GM19397 (cell line): ENCODE results near the gene GDPGP1.

Experiments
- ATAC-seq: cut with Tn5 transposase; IDR thresholded peaks from one replicate; pipeline ENCODE4 v1.9.1; 2021; ENCODE audit warnings: mild to moderate bottlenecking, moderate library complexity; ENCODE audit not compliant: unreplicated experiment

GDPGP1 gene

DNA sequence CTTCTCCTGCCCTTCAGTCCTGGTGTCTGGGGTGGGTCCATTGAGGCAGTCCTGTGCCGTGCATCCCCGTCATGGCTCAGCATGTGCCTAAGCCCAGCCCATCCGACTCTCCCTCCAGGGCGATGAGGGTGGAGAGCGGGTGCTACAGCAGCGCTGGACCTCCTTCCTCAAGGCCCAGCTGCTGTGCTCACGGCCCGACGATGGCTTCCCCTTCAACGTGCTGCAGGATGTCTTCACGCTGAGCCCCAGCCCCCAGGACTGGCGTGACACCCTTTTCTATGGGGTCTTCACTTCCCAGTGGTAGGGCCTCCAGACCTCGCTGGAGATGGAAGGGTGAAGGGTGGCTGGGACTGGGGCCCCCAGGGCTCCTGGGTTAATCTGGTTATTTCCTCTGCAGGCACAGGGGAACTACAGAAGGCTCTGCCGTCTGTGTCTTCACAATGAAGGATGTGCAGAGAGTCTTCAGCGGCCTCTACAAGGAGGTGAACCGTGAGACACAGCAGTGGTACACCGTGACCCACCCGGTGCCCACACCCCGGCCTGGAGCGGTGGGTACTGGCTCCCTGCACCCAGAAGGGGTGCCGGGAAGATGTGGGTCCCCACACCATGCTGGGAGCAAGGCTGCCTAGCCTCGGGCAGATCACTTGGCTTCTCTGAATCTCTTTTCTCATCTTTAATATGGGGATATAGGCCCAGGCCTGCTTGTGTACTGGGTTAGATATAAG, 10.4 kb upstream of the GDPGP1 start:
- ATAC-seq: no peak

DNA sequence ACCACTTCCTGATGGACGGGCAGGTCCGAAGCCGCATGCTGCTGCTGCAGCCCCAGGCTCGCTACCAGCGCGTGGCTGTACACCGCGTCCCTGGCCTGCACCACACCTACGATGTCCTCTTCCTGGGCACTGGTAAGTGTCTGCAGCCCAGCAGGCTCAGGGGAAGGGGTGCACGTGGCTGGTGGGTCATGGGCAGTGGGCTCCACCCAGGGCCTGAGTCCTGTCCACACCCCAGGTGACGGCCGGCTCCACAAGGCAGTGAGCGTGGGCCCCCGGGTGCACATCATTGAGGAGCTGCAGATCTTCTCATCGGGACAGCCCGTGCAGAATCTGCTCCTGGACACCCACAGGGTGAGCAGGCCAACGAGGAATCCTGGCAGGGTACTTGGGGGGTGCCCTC, 9.0 kb upstream of the GDPGP1 start:
- ATAC-seq: no peak

DNA sequence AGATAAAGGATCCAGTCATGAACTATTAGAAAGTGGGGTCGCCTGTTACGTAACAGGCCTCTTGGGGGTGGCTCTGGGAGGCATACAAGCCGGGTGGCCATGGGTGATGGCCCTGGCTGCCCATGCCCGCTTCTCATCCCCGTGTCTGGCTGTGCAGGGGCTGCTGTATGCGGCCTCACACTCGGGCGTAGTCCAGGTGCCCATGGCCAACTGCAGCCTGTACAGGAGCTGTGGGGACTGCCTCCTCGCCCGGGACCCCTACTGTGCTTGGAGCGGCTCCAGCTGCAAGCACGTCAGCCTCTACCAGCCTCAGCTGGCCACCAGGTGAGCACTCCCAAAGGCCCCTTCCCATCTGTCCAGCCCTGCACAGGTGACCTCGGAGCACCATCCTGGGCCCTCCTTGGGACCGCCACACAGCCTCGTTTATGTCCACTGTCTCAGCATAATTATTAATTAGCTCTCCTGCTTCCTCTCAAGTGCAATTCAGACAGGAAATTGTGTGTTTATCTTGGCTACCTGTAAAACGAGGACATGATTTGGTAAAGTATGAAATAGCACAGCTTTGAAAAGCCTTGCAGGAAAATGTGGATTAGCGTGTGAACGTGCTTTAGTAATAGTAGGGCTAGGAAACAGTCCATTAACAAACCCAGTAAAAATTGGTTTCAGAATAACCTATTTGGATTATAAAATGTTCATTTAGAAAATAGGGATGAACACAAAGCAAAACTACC, 8.3 kb upstream of the GDPGP1 start:
- no peak for ATAC-seq

DNA sequence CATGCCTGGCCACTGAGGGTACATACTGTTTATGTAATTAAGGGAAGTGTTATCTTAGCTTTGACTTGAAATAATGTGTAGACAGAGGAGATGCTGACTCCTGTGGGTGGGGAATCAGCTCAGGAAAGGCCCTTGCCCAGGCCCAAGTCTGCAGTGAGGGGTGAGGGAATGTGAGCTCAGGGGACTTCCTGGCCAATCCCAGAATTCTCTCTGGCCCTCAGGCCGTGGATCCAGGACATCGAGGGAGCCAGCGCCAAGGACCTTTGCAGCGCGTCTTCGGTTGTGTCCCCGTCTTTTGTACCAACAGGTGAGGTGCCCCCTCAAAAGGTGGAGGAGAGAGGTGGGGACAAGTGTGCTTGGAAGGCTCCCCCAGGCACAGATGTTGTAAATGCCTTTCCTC, 6.7 kb upstream of the GDPGP1 start:
- ATAC-seq: no peak

DNA sequence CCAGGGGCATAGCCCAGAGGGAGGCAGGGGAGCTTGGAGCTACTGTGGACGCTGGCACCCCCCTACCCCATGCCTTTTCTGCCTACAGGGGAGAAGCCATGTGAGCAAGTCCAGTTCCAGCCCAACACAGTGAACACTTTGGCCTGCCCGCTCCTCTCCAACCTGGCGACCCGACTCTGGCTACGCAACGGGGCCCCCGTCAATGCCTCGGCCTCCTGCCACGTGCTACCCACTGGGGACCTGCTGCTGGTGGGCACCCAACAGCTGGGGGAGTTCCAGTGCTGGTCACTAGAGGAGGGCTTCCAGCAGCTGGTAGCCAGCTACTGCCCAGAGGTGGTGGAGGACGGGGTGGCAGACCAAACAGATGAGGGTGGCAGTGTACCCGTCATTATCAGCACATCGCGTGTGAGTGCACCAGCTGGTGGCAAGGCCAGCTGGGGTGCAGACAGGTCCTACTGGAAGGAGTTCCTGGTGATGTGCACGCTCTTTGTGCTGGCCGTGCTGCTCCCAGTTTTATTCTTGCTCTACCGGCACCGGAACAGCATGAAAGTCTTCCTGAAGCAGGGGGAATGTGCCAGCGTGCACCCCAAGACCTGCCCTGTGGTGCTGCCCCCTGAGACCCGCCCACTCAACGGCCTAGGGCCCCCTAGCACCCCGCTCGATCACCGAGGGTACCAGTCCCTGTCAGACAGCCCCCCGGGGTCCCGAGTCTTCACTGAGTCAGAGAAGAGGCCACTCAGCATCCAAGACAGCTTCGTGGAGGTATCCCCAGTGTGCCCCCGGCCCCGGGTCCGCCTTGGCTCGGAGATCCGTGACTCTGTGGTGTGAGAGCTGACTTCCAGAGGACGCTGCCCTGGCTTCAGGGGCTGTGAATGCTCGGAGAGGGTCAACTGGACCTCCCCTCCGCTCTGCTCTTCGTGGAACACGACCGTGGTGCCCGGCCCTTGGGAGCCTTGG, 5.9 kb upstream of the GDPGP1 start:
- no peak for ATAC-seq

DNA sequence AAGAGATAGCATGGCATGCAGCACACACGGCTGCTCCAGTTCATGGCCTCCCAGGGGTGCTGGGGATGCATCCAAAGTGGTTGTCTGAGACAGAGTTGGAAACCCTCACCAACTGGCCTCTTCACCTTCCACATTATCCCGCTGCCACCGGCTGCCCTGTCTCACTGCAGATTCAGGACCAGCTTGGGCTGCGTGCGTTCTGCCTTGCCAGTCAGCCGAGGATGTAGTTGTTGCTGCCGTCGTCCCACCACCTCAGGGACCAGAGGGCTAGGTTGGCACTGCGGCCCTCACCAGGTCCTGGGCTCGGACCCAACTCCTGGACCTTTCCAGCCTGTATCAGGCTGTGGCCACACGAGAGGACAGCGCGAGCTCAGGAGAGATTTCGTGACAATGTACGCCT, 5.0 kb upstream of the GDPGP1 start:
- no peak for ATAC-seq

DNA sequence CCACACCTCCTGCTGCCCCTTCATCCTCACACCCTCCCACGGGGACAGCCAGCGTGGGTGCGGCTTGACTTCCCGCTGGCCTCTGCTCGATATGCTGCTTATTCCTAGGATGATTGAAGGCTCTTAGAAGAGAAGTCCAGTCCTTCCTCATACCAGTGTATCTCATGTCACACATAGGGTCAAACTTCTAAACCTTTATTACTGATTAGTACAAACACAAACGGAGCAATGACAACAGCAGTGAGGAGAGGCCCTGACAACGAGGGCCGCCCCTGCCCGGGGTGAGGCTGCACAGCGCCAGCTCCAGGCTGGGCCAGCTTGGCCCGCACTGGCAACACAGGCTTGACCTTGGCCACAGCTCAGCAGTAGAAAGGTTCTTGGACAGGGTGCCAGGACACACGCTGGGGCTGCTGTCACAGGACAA, 3.9 kb upstream of the GDPGP1 start:
- no peak for ATAC-seq

DNA sequence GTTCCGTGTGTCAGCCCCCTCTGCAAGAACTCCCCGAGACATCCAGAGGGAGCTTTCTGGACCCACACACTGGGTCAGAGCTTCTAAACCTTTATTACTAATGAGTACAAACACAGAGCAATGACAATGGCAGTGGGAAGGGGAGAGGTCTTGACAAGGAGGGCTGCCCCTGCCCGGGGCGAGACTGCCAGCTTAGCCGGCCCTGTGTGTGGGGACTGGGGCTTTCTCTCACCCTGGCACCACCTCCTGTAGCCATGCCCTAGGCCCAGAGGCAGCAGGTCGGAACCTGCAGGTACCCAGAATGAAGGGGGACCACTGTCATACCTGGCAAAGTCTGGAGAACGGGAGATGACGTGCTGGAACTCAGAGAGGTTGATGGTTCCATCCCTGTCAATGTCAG, 3.4 kb upstream of the GDPGP1 start:
- no peak for ATAC-seq

DNA sequence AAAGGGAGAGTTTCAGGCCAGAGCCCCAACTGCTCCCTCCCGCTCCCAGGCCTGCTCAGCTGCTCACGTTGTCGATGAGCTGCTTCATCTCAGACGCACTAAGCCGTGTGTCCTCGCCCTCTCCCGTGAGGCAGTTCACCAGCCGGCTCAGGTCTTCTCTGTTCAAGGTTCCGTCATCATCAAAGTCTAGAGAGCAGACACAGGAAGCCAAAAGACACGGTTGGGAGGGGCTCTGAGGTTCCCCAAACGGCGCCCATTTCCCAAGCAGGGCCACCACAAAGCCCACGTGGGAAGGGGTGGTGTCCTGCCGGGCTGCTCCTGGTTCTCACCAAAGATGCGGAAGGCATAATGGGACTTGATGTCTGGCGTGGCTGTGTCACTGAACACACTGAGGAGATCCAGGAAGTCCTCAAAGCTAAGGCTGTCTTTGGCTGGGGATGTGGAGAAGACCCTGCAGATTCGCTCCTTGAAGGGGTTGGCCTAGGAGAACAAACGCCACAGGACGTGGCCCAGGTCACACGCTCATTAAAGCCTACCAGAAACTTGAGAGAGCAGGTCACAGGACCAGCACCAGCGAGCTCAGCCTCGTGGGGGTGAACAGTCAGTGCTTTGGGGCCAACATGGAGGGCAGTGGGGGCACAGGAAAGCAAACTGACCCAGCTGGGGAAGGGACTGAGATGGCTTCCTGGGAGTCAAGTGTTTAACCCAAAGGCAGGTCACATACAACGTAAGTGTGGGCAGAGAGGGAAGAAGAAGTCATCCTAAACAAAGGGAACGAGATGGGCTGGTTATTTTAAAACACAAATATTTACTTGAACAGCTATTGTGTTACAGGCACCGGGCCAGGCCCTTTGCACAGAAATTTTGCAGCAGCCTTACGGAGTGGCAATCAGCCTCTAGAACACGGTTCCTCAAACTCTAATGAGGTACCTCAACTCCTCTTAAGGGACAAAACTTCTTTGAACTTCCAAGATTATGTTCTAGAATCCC, 2.7 kb upstream of the GDPGP1 start:
- no peak for ATAC-seq

DNA sequence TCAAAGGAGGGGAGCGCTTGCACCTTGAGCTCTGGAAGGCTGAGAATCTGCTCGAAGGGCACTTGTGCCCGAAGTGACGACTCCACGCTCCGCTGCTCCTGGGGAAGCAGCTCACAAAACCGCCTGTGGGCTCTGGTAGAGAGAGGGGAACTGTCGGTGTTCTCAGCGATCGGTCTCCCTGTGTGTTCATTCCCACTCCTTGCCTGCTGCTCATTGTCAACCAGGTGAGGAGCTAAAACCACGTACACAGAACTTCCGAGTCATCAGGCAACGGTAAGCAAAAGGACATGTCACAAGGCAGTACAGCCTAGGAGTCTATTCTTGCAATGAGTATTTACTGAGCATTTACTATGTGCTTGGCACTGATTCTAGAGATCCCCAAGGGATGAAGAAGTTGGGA, 1.8 kb upstream of the GDPGP1 start:
- no peak for ATAC-seq

DNA sequence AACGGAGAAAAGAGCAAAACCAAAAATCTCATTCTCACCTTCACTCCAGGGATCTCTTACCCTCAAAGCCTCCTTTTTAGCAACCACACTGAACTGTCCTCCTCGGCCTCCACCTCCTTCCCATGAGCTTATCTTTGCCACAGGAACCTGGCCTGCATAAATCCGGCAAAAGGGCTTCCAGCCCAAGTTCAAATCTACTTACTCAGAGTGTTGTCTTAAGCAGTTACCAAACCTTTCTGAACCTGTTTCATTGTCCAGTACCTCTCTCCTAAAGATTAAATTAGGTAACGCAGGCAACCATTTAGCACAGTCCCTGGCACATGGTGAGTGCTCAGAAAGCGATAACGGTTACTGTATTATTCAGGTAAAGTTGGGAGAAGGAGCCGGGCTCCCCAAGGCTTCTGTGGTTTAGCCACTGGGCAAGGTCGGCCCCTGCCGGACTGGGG, 1.0 kb upstream of the GDPGP1 start:
- ATAC-seq: no peak

DNA sequence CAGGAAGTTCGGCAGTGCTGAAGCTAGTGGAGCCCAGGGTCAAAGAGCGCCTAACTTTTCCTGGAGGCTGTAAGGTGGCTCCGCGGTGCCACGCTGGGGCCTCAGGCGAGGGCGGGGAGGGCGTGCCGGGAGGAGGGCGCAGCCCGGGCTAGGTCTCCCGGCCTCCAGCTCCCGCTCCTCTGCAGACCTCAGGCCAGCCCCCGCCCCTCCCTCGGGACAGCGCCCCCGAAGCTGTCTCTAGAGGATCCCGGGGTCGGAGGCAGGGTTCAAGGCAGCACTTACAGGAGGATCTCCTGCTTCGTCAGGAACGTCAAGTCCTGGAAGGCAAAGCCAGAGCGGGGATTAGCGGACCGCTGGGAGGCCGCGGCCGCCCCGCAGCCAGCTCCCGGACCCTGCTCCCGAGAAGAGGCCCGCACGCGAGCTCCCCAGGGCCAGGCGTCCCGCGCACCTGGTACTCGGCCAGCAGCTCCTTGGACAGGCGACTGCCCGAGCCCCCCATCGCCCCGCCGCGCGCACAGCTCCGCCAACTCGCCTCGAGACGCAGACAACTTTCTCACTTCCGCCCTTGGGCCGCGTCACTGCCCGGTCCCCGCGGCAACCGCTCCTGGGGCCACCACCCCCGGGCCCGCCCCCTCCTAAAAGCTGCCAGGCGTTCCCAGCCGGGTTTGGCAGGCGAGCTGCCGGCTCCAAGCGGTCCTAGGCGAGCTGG, 468 bp upstream of the GDPGP1 start, which contains the start of gene CIB1:
Gene CIB1 (minus strand): TSS at position 555 of the 709 bp plus-strand sequence. CDS start 56 bp downstream, at position 499.
- ATAC-seq: peak; percentile 89

DNA sequence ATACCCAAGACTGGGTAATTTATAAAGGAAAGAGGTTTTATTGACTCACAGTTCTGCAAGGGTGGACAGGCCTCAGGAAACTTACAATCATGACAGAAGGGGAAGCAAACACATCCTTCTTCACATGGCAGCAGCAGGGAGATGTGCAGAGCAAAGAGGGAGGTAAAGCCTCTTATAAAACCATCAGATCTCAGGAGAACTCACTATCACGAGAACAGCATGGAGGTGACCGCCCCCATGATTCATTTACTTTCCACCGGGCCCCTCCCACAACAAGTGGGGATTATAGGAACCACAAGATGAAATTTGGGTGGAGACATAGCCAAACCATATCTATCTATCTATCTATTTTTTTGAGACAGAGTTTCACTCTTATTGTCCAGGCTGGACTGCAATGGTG, 5.4 kb downstream of the GDPGP1 start:
- no peak for ATAC-seq

DNA sequence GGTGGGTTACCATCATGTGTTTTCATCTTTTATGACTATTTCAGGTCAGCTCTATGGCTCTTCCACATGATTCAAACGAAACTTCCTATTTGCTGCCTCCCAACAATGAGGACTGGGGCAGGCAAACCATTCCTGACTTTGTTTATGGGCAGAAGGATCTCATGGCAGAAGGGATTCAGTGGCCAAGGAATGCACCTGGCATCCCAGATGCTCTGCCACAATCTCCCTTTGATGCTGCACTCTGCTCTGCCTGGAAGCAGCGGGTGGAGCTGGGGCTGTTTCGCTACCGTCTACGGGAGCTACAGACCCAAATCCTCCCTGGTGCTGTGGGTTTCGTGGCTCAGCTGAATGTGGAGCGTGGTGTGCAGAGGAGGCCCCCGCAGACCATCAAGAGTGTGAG, 6.8 kb downstream of the GDPGP1 start:
- ATAC-seq: no peak

DNA sequence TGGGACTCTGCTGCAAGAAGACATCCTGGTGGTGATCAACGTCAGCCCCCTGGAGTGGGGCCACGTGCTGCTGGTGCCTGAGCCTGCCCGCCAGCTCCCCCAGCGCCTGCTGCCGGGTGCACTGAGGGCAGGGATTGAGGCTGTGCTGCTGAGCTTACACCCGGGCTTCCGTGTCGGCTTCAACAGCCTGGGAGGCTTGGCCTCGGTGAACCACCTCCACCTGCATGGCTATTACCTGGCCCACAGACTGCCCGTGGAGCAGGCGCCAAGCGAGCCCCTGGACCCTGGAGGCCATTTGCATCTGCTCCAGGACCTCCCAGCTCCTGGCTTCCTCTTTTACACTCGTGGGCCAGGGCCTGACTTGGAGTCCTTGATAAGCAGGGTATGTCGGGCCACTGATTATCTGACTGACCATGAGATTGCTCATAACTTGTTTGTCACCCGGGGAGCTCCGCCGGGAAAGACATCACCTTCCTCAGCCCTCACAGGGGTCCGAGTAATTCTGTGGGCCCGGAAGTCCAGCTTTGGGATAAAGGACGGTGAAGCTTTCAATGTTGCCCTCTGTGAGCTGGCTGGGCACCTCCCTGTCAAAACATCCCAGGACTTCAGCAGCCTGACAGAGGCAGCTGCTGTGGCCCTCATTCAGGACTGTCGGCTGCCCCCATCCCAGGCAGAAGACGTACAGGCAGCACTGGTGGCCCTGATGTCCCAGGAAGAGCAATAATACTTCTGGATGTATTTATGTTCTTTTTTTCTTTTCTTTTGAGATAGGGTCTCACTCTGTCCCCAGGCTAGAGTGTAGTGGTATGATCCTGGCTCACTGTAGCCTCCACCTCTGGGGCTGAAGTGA, 7.6 kb downstream of the GDPGP1 start:
- ATAC-seq: no peak

DNA sequence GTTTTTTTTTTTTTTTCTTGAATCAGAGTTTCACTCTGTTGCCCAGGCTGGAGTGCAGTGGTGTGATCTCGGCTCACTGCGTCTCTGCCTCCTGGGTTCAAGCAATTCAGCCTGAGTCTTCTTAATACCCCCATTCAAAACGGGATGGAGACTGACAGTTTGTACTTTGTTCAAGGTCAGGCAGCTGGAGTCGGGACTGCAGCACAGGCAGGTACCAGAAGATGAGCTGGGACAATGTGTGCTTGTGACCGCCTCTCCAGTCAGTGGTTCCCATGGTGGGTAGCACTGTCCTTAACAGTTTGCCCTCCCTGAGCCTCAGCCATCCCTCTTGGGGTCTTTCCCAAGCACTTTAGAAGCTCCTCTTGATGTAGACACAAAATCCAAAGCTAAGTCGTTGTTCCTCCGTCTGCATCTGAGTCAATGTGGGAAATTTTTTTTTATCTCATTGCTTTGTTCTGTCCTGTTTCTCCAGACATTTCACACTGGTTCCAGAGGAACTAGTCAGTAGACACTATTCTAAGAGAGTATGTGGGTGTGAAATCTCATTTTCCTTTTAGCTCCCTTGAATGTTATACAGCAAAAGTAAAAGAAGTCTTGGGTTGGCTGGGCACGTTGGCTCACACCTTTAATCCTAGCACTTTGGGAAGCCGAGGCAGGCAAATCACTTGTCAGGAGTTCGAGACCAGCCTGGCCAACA, 10.1 kb downstream of the GDPGP1 start:
- no peak for ATAC-seq

DNA sequence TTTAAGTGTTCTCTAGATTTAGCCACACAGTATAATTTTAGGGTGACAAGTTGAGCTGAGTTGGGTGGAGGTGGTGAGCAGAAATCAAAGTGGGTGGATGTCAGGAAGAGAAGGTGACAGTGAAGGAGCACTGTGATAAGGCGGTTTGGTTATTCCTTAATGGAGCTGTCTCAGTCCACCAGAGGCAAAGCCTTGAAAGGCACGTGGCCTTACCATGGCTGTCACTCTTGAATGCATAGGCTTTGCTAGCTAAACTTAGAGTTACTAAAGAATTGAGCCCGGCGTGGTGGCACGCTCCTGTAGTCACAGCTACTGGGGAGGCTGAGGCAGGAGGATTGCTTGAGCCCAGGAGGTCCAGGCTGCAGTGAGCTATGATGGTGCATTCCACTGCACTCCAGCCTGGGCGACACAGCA, 14.8 kb downstream of the GDPGP1 start:
- ATAC-seq: no peak
